Measurements from ENCODE around the gene TNRC6A.

DNA sequence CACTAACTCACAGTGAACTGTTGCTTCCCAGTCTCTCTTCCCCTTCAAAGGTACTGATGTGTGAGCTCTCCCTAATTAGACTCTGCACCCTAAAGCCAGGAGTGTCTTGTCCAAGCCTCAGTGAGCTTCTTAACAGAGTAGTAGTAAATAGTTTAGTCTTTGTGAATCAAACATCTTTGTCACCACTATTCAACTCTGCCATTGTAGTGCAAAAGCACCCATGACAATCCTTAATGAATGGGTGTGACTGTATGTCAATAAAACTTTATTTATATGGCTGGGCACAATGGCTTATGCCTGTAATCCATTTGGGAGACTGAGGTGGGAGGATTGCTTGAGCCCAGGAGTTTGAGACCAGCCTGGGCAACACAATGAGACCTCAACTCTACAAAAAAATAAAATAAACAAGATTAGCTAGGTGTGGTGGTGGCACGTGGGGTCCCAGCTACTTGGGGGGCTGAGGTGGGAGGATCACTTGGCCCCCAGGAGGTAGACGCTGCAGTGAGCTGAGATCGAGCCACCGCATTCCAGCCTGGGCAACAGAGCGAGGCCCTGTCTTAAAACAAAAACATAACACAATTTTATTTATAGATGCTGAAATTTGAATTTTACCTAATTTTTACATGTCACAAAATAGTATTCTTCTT is 45.5 kb upstream of the TNRC6A start:
- TF ChIP-seq POLR2A (IDR thresholded peaks at IDR 0.05): no peak
- TF ChIP-seq POLR2AphosphoS5 (IDR thresholded peaks at IDR 0.05): no peak
- TF ChIP-seq, protein P1, sequence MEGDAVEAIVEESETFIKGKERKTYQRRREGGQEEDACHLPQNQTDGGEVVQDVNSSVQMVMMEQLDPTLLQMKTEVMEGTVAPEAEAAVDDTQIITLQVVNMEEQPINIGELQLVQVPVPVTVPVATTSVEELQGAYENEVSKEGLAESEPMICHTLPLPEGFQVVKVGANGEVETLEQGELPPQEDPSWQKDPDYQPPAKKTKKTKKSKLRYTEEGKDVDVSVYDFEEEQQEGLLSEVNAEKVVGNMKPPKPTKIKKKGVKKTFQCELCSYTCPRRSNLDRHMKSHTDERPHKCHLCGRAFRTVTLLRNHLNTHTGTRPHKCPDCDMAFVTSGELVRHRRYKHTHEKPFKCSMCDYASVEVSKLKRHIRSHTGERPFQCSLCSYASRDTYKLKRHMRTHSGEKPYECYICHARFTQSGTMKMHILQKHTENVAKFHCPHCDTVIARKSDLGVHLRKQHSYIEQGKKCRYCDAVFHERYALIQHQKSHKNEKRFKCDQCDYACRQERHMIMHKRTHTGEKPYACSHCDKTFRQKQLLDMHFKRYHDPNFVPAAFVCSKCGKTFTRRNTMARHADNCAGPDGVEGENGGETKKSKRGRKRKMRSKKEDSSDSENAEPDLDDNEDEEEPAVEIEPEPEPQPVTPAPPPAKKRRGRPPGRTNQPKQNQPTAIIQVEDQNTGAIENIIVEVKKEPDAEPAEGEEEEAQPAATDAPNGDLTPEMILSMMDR (IDR thresholded peaks at IDR 0.05): no peak

All from upper lobe of left lung (tissue), 4 donors.